Neural progenitor cell (in vitro differentiated cells): Measurements from ENCODE around the gene SLC35F4.

Source experiments
- CTCF ChIP-seq: fragments of 200-600 bp; sonication (generic); IDR thresholded peaks from 2 replicates; pipeline ENCODE4 v1.5.1; 2017; ENCODE audit warnings: antibody characterized with exemption, mild to moderate bottlenecking
- EZH2 ChIP-seq: fragments of 200-600 bp; sonication (generic); IDR thresholded peaks from 2 replicates; pipeline ENCODE4 v1.6.1; 2017; ENCODE audit warnings: antibody characterized with exemption, mild to moderate bottlenecking, moderate library complexity
- EZH2phosphoT487 ChIP-seq: fragments of 200-600 bp; sonication (generic); IDR thresholded peaks from 2 replicates; pipeline ENCODE4 v1.6.1; 2017; ENCODE audit warnings: antibody characterized with exemption

- TF ChIP-seq CTCF (no peak), EZH2 (no peak), EZH2phosphoT487 (no peak)
These were observed 153.2 kb downstream of the SLC35F4 start for GRCh38 chr14:57712698-57713097.
